ENCODE results near the gene SPR.
"Not testable (repeated sequence)": the region's sequence is repeated elsewhere in the genome, so short reads cannot be mapped to it uniquely, and the experiment has no call there.

The SPR gene

DNA sequence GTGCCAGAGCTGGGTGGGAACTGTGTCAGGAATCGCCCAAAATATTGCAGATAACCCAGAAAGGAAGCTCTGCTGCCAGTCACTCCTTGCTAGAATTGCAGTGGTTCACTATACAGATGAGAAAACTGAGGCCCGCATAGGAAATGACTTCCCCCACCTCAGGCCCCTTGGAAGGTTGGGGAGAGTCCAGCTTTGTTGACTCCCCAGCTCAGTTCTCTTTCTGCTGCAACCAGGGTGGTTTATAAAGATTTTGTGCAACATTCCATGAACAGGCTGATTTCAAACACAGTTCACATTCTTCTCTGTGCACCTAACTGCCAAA, 11.3 kb downstream of the SPR start:
- no peak overlapping the region for H3K4me3 ChIP-seq (ENCODE audit: insufficient read depth in 1 of 2, low read depth in 1 of 2, low read length in 2 of 2)
- 79% methylated on average over 2 of the region's 2 CpGs for WGBS
- no peak overlapping the region for H3K14ac ChIP-seq (ENCODE audit: low read length in 2 of 2)
- no peak overlapping the region for H3K4ac ChIP-seq (ENCODE audit: low read depth in 1 of 2, low read length in 2 of 2)
- no peak overlapping the region for H2BK5ac ChIP-seq (ENCODE audit: low read depth, low read length, poor library complexity, severe bottlenecking)
- H3K27ac ChIP-seq (ENCODE audit: low read length, poor library complexity, severe bottlenecking), result no peak overlapping the region
- no peak overlapping the region for H3K23ac ChIP-seq (ENCODE audit: low read length in 2 of 2)
- no peaks in the 10 kb centered on the region for H3K9me3 ChIP-seq (ENCODE audit: control insufficient read depth, low read length)
- H2AFZ ChIP-seq (ENCODE audit: low read depth, low read length), result no peak overlapping the region
- no peak for DNase-seq
- H3K9ac ChIP-seq (ENCODE audit: low read length), result no peak overlapping the region
- no peak overlapping the region for H4K91ac ChIP-seq (ENCODE audit: low read length)
- H2BK12ac ChIP-seq (ENCODE audit: low read length in 2 of 2), result no peak overlapping the region
- no peak overlapping the region for H2AK5ac ChIP-seq (ENCODE audit: low read length, severe bottlenecking)
- H2BK120ac ChIP-seq (ENCODE audit: low read depth, low read length), result no peak overlapping the region
- H4K8ac ChIP-seq (ENCODE audit: low read length), result no peak overlapping the region
- H3K36me3 ChIP-seq (ENCODE audit: control insufficient read depth in 1 of 2, insufficient read depth in 2 of 2, low read depth in 1 of 2, low read length in 2 of 2), result no peaks in the 10 kb centered on the region
- H3K27me3 ChIP-seq (ENCODE audit: control insufficient read depth in 1 of 2, insufficient read depth in 1 of 2, low read length in 2 of 2), result peaks cover 81 to 89% of the 10 kb centered on the region in 2 experiments
- H2BK15ac ChIP-seq (ENCODE audit: low read depth, poor library complexity, severe bottlenecking), result no peak overlapping the region
- no peak overlapping the region for H3K4me2 ChIP-seq (ENCODE audit: low read length, poor library complexity, severe bottlenecking)
- H3K18ac ChIP-seq (ENCODE audit: low read depth in 1 of 2, low read length in 2 of 2), result no peak overlapping the region
- H3K4me1 ChIP-seq (ENCODE audit: control insufficient read depth, insufficient read depth, low read depth, low read length), result peaks cover 13% of the 10 kb centered on the region
- no peaks in the 10 kb centered on the region for H3K79me1 ChIP-seq (replicated peaks; ENCODE audit: low read length, poor library complexity, severe bottlenecking)

DNA sequence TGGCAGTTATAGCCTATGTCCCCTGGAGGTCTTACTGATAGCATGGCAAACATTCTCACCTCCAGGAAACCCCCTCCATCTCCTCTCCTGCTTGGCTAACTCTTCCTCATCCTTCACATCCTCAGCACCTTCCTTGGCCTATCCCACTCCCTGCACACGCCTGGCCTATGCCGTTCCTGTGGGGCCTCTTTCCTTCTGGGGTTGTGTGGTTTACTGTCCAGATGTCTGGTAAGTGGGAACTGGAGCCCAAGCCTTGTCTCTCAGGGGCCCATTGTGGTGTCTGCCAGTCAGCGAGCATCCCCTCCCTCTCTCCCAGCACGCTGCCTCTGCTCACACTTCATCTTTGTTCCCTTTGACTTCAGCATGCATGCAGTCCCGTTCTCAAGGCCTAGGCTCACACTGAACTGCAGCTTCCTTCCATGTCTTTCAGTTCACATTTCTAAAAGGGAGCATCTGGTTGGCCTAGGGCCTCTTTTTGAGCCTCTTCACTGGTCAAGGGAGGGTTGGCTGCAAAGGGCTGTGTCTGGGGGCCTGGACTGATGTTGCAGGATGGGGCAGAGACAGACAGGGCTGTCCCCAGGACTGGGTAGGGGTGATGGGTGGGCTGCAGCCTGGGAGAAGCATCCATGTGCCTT, 13.1 kb downstream of the SPR start:
- no peak overlapping the region for H3K9ac ChIP-seq (ENCODE audit: low read length)
- DNase-seq, result no peak
- no peak overlapping the region for H2AFZ ChIP-seq (ENCODE audit: low read depth, low read length)
- H4K8ac ChIP-seq (ENCODE audit: low read length), result no peak overlapping the region
- no peak overlapping the region for H3K27ac ChIP-seq (ENCODE audit: low read length, poor library complexity, severe bottlenecking)
- no peak overlapping the region for H2BK12ac ChIP-seq (ENCODE audit: low read length in 2 of 2)
- H3K27me3 ChIP-seq (ENCODE audit: control insufficient read depth in 1 of 2, insufficient read depth in 1 of 2, low read length in 2 of 2), result peaks cover 70 to 92% of the 10 kb centered on the region in 2 experiments
- no peak overlapping the region for H3K4ac ChIP-seq (ENCODE audit: low read depth in 1 of 2, low read length in 2 of 2)
- no peak overlapping the region for H4K91ac ChIP-seq (ENCODE audit: low read length)
- no peak overlapping the region for H3K14ac ChIP-seq (ENCODE audit: low read length in 2 of 2)
- H2BK15ac ChIP-seq (ENCODE audit: low read depth, poor library complexity, severe bottlenecking), result no peak overlapping the region
- H2BK5ac ChIP-seq (ENCODE audit: low read depth, low read length, poor library complexity, severe bottlenecking), result no peak overlapping the region
- no peak overlapping the region for H2BK120ac ChIP-seq (ENCODE audit: low read depth, low read length)
- no peaks in the 10 kb centered on the region for H3K9me3 ChIP-seq (ENCODE audit: control insufficient read depth, low read length)
- H3K4me1 ChIP-seq (ENCODE audit: control insufficient read depth, insufficient read depth, low read depth, low read length), result peaks cover 2% of the 10 kb centered on the region
- H3K4me3 ChIP-seq (ENCODE audit: insufficient read depth in 1 of 2, low read depth in 1 of 2, low read length in 2 of 2), result no peak overlapping the region
- H3K4me2 ChIP-seq (ENCODE audit: low read length, poor library complexity, severe bottlenecking), result no peak overlapping the region
- H2AK5ac ChIP-seq (ENCODE audit: low read length, severe bottlenecking), result no peak overlapping the region
- no peaks in the 10 kb centered on the region for H3K79me1 ChIP-seq (replicated peaks; ENCODE audit: low read length, poor library complexity, severe bottlenecking)
- H3K36me3 ChIP-seq (ENCODE audit: control insufficient read depth in 1 of 2, insufficient read depth in 2 of 2, low read depth in 1 of 2, low read length in 2 of 2), result no peaks in the 10 kb centered on the region
- H3K18ac ChIP-seq (ENCODE audit: low read depth in 1 of 2, low read length in 2 of 2), result no peak overlapping the region
- 73% methylated on average over 3 of the region's 5 CpGs for WGBS
- no peak overlapping the region for H3K23ac ChIP-seq (ENCODE audit: low read length in 2 of 2)

DNA sequence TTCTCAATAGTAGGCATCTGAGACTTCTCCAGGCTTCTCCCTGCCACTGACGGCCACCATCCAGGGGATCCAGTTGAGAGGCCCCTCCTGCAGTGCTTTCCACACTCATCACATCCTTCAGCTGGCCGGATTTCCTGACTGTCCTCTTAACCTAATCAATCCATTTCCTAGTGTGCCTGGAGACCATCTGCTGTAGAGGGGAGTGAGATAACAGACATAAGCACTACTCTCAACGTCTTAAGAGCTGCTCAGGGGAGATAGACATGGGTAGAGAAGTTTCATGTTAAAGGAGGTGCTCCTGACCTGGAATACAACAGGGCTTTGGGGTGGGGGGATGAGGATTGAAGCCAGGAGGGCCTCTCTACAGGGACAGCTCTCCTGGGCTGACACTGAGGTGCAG, 14.2 kb downstream of the SPR start:
- no peaks in the 10 kb centered on the region for H3K36me3 ChIP-seq (ENCODE audit: control insufficient read depth in 1 of 2, insufficient read depth in 2 of 2, low read depth in 1 of 2, low read length in 2 of 2)
- no peak for DNase-seq
- no peak overlapping the region for H3K4ac ChIP-seq (ENCODE audit: low read depth in 1 of 2, low read length in 2 of 2)
- H3K18ac ChIP-seq (ENCODE audit: low read depth in 1 of 2, low read length in 2 of 2), result no peak overlapping the region
- H2BK15ac ChIP-seq (ENCODE audit: low read depth, poor library complexity, severe bottlenecking), result no peak overlapping the region
- no peak overlapping the region for H3K4me3 ChIP-seq (ENCODE audit: insufficient read depth in 1 of 2, low read depth in 1 of 2, low read length in 2 of 2)
- H4K8ac ChIP-seq (ENCODE audit: low read length), result no peak overlapping the region
- H3K14ac ChIP-seq (ENCODE audit: low read length in 2 of 2), result no peak overlapping the region
- H3K23ac ChIP-seq (ENCODE audit: low read length in 2 of 2), result no peak overlapping the region
- 0% methylated on average over 1 of the region's 3 CpGs for WGBS
- H4K91ac ChIP-seq (ENCODE audit: low read length), result no peak overlapping the region
- H3K27me3 ChIP-seq (ENCODE audit: control insufficient read depth in 1 of 2, insufficient read depth in 1 of 2, low read length in 2 of 2), result peaks cover 63 to 92% of the 10 kb centered on the region in 2 experiments
- no peak overlapping the region for H2BK5ac ChIP-seq (ENCODE audit: low read depth, low read length, poor library complexity, severe bottlenecking)
- no peak overlapping the region for H3K27ac ChIP-seq (ENCODE audit: low read length, poor library complexity, severe bottlenecking)
- H2AK5ac ChIP-seq (ENCODE audit: low read length, severe bottlenecking), result no peak overlapping the region
- H3K4me2 ChIP-seq (ENCODE audit: low read length, poor library complexity, severe bottlenecking), result no peak overlapping the region
- peaks cover 6% of the 10 kb centered on the region for H3K9me3 ChIP-seq (ENCODE audit: control insufficient read depth, low read length)
- H3K79me1 ChIP-seq (replicated peaks; ENCODE audit: low read length, poor library complexity, severe bottlenecking), result no peaks in the 10 kb centered on the region
- H2AFZ ChIP-seq (ENCODE audit: low read depth, low read length), result no peak overlapping the region
- no peak overlapping the region for H2BK12ac ChIP-seq (ENCODE audit: low read length in 2 of 2)
- no peaks in the 10 kb centered on the region for H3K4me1 ChIP-seq (ENCODE audit: control insufficient read depth, insufficient read depth, low read depth, low read length)
- H3K9ac ChIP-seq (ENCODE audit: low read length), result no peak overlapping the region
- no peak overlapping the region for H2BK120ac ChIP-seq (ENCODE audit: low read depth, low read length)

GRCh38 chr2:72907369-72907768, 20.2 kb downstream of the SPR start:
- WGBS, result 93% methylated on average over 12 of the region's 13 CpGs

More at GRCh38 chr2:72907369-72907768, 20.2 kb downstream of the SPR start:
- not testable (repeated sequence) for H3K23ac ChIP-seq (ENCODE audit: low read length in 2 of 2); H3K4me3 ChIP-seq (ENCODE audit: insufficient read depth in 1 of 2, low read depth in 1 of 2, low read length in 2 of 2); H2BK15ac ChIP-seq (ENCODE audit: low read depth, poor library complexity, severe bottlenecking); H2BK120ac ChIP-seq (ENCODE audit: low read depth, low read length); H3K36me3 ChIP-seq (ENCODE audit: control insufficient read depth in 1 of 2, insufficient read depth in 2 of 2, low read depth in 1 of 2, low read length in 2 of 2); DNase-seq; H3K4me1 ChIP-seq (ENCODE audit: control insufficient read depth, insufficient read depth, low read depth, low read length); H2BK5ac ChIP-seq (ENCODE audit: low read depth, low read length, poor library complexity, severe bottlenecking); H3K9ac ChIP-seq (ENCODE audit: low read length); H3K4ac ChIP-seq (ENCODE audit: low read depth in 1 of 2, low read length in 2 of 2); H3K4me2 ChIP-seq (ENCODE audit: low read length, poor library complexity, severe bottlenecking); H3K14ac ChIP-seq (ENCODE audit: low read length in 2 of 2); H4K8ac ChIP-seq (ENCODE audit: low read length); H3K79me1 ChIP-seq (replicated peaks; ENCODE audit: low read length, poor library complexity, severe bottlenecking); H2BK12ac ChIP-seq (ENCODE audit: low read length in 2 of 2); H2AFZ ChIP-seq (ENCODE audit: low read depth, low read length); H2AK5ac ChIP-seq (ENCODE audit: low read length, severe bottlenecking); H3K9me3 ChIP-seq (ENCODE audit: control insufficient read depth, low read length); H4K91ac ChIP-seq (ENCODE audit: low read length); H3K27ac ChIP-seq (ENCODE audit: low read length, poor library complexity, severe bottlenecking); H3K18ac ChIP-seq (ENCODE audit: low read depth in 1 of 2, low read length in 2 of 2)
- H3K27me3 ChIP-seq (ENCODE audit: control insufficient read depth in 1 of 2, insufficient read depth in 1 of 2, low read length in 2 of 2), result peaks cover 44 to 89% of the 10 kb centered on the region in 2 experiments
